ENCODE results near the gene STXBP3.
A peak's percentile ranks its signal among the peaks of the same experiment; 100 is the strongest.

Gene STXBP3

GRCh38 chr1:108704496-108704895 lies 42.0 kb upstream of the STXBP3 start:
- Histone ChIP-seq H3K79me2 (ENCODE audit: control insufficient read depth, insufficient read depth, low read length) (no peaks in the 10 kb centered on the region), H2BK15ac (replicated peaks; ENCODE audit: low read depth) (no peak overlapping the region), H2AK5ac (ENCODE audit: low read length) (no peak overlapping the region), H3K27me3 (ENCODE audit: insufficient read depth, low read length, poor library complexity) (no peaks in the 10 kb centered on the region), H3K4me2 (ENCODE audit: low read length) (no peak overlapping the region), H3K27ac (ENCODE audit: low read depth, low read length) (no peak overlapping the region), H4K8ac (ENCODE audit: low read depth, low read length) (no peak overlapping the region), H3K4me3 (ENCODE audit: low read length) (no peak overlapping the region), H4K5ac (ENCODE audit: low read length) (no peak overlapping the region), H3K56ac (ENCODE audit: low read length) (no peak overlapping the region), H3K79me1 (ENCODE audit: low read length) (no peaks in the 10 kb centered on the region), H3K9ac (ENCODE audit: low read length) (no peak overlapping the region), H3K18ac (ENCODE audit: low read length) (no peak overlapping the region), H3K4me1 (ENCODE audit: control insufficient read depth, low read depth, low read length) (no peaks in the 10 kb centered on the region), H3K36me3 (ENCODE audit: control insufficient read depth, insufficient read depth, low read length) (peaks cover 5% of the 10 kb centered on the region), H2BK120ac (ENCODE audit: low read depth, low read length) (no peak overlapping the region), H3K4ac (ENCODE audit: low read depth, low read length) (no peak overlapping the region), H3K23ac (ENCODE audit: low read length) (no peak overlapping the region), H2BK5ac (ENCODE audit: low read length) (no peak overlapping the region)
- no CpG with 5 or more reads among the region's 2 CpGs for WGBS (ENCODE audit: extremely low coverage, insufficient coverage, low lambda C conversion rate)
- DNase-seq = no peak

GRCh38 chr1:108706643-108707042 lies 39.8 kb upstream of the STXBP3 start:
- Histone ChIP-seq H4K5ac (ENCODE audit: low read length) (no peak overlapping the region), H2BK15ac (replicated peaks; ENCODE audit: low read depth) (no peak overlapping the region), H3K4me1 (ENCODE audit: control insufficient read depth, low read depth, low read length) (no peaks in the 10 kb centered on the region), H3K4me2 (ENCODE audit: low read length) (no peak overlapping the region), H3K4me3 (ENCODE audit: low read length) (no peak overlapping the region), H2BK120ac (ENCODE audit: low read depth, low read length) (no peak overlapping the region), H3K18ac (ENCODE audit: low read length) (no peak overlapping the region), H2AK5ac (ENCODE audit: low read length) (no peak overlapping the region), H3K36me3 (ENCODE audit: control insufficient read depth, insufficient read depth, low read length) (no peaks in the 10 kb centered on the region), H4K8ac (ENCODE audit: low read depth, low read length) (no peak overlapping the region), H3K79me1 (ENCODE audit: low read length) (no peaks in the 10 kb centered on the region), H3K23ac (ENCODE audit: low read length) (no peak overlapping the region), H3K4ac (ENCODE audit: low read depth, low read length) (no peak overlapping the region), H3K27me3 (ENCODE audit: insufficient read depth, low read length, poor library complexity) (no peaks in the 10 kb centered on the region), H3K27ac (ENCODE audit: low read depth, low read length) (no peak overlapping the region), H2BK5ac (ENCODE audit: low read length) (no peak overlapping the region), H3K9ac (ENCODE audit: low read length) (no peak overlapping the region), H3K79me2 (ENCODE audit: control insufficient read depth, insufficient read depth, low read length) (no peaks in the 10 kb centered on the region), H3K56ac (ENCODE audit: low read length) (no peak overlapping the region)
- DNase-seq = no peak
- WGBS (ENCODE audit: extremely low coverage, insufficient coverage, low lambda C conversion rate) = no CpG with 5 or more reads among the region's 3 CpGs

GRCh38 chr1:108708691-108709660 lies 37.5 kb upstream of the STXBP3 start:
- no peak overlapping the region for H3K18ac ChIP-seq (ENCODE audit: low read length)
- no CpG with 5 or more reads among the region's 7 CpGs for WGBS (ENCODE audit: extremely low coverage, insufficient coverage, low lambda C conversion rate)
- no peaks in the 10 kb centered on the region for H3K36me3 ChIP-seq (ENCODE audit: control insufficient read depth, insufficient read depth, low read length)
- no peak overlapping the region for H4K5ac ChIP-seq (ENCODE audit: low read length)
- peak; percentile 71 for DNase-seq
- no peak overlapping the region for H3K27ac ChIP-seq (ENCODE audit: low read depth, low read length)
- H3K79me1 ChIP-seq (ENCODE audit: low read length) = no peaks in the 10 kb centered on the region
- no peak overlapping the region for H3K4me3 ChIP-seq (ENCODE audit: low read length)
- no peak overlapping the region for H3K4ac ChIP-seq (ENCODE audit: low read depth, low read length)
- no peak overlapping the region for H3K23ac ChIP-seq (ENCODE audit: low read length)
- no peak overlapping the region for H3K9ac ChIP-seq (ENCODE audit: low read length)
- no peak overlapping the region for H2BK5ac ChIP-seq (ENCODE audit: low read length)
- no peaks in the 10 kb centered on the region for H3K27me3 ChIP-seq (ENCODE audit: insufficient read depth, low read length, poor library complexity)
- H3K56ac ChIP-seq (ENCODE audit: low read length) = no peak overlapping the region
- no peak overlapping the region for H2BK120ac ChIP-seq (ENCODE audit: low read depth, low read length)
- H2BK15ac ChIP-seq (replicated peaks; ENCODE audit: low read depth) = no peak overlapping the region
- H4K8ac ChIP-seq (ENCODE audit: low read depth, low read length) = no peak overlapping the region
- no peak overlapping the region for H2AK5ac ChIP-seq (ENCODE audit: low read length)
- H3K4me2 ChIP-seq (ENCODE audit: low read length) = no peak overlapping the region
- H3K4me1 ChIP-seq (ENCODE audit: control insufficient read depth, low read depth, low read length) = no peaks in the 10 kb centered on the region
- H3K79me2 ChIP-seq (ENCODE audit: control insufficient read depth, insufficient read depth, low read length) = no peaks in the 10 kb centered on the region

GRCh38 chr1:108712606-108713150 lies 33.8 kb upstream of the STXBP3 start, which contains the start of gene FNDC7:
Gene FNDC7 (plus strand): TSS chr1:108712908. CDS start chr1:108712934, 26 bp downstream.
- Histone ChIP-seq H3K27me3 (ENCODE audit: insufficient read depth, low read length, poor library complexity) (no peaks in the 10 kb centered on the region), H3K18ac (ENCODE audit: low read length) (no peak within 1 kb of the TSS), H3K79me1 (ENCODE audit: low read length) (no peaks in the 10 kb centered on the region), H2BK120ac (ENCODE audit: low read depth, low read length) (no peak within 1 kb of the TSS), H3K4ac (ENCODE audit: low read depth, low read length) (no peak within 1 kb of the TSS), H3K9ac (ENCODE audit: low read length) (no peak within 1 kb of the TSS), H2AK5ac (ENCODE audit: low read length) (no peak within 1 kb of the TSS), H4K5ac (ENCODE audit: low read length) (no peak within 1 kb of the TSS), H2BK5ac (ENCODE audit: low read length) (no peak within 1 kb of the TSS), H3K23ac (ENCODE audit: low read length) (no peak within 1 kb of the TSS), H2BK15ac (replicated peaks; ENCODE audit: low read depth) (no peak within 1 kb of the TSS), H3K4me2 (ENCODE audit: low read length) (no peak within 1 kb of the TSS), H3K4me1 (ENCODE audit: control insufficient read depth, low read depth, low read length) (no peaks in the 10 kb centered on the region), H3K36me3 (ENCODE audit: control insufficient read depth, insufficient read depth, low read length) (no peaks in the 10 kb centered on the region), H3K79me2 (ENCODE audit: control insufficient read depth, insufficient read depth, low read length) (no peaks in the 10 kb centered on the region), H3K4me3 (ENCODE audit: low read length) (no peak within 1 kb of the TSS), H4K8ac (ENCODE audit: low read depth, low read length) (no peak within 1 kb of the TSS), H3K27ac (ENCODE audit: low read depth, low read length) (no peak within 1 kb of the TSS), H3K56ac (ENCODE audit: low read length) (no peak within 1 kb of the TSS)
- DNase-seq = peak; percentile 82
- 100% methylated on average over 2 of the region's 9 CpGs for WGBS (ENCODE audit: extremely low coverage, insufficient coverage, low lambda C conversion rate)

- Histone ChIP-seq H3K4me2 (ENCODE audit: low read length) (no peak overlapping the region), H2BK15ac (replicated peaks; ENCODE audit: low read depth) (no peak overlapping the region), H2BK120ac (ENCODE audit: low read depth, low read length) (no peak overlapping the region), H3K27ac (ENCODE audit: low read depth, low read length) (no peak overlapping the region), H2AK5ac (ENCODE audit: low read length) (no peak overlapping the region), H4K8ac (ENCODE audit: low read depth, low read length) (no peak overlapping the region), H3K36me3 (ENCODE audit: control insufficient read depth, insufficient read depth, low read length) (no peaks in the 10 kb centered on the region), H2BK5ac (ENCODE audit: low read length) (no peak overlapping the region), H3K56ac (ENCODE audit: low read length) (no peak overlapping the region), H3K79me2 (ENCODE audit: control insufficient read depth, insufficient read depth, low read length) (no peaks in the 10 kb centered on the region), H3K4me3 (ENCODE audit: low read length) (no peak overlapping the region), H3K23ac (ENCODE audit: low read length) (no peak overlapping the region), H3K4ac (ENCODE audit: low read depth, low read length) (no peak overlapping the region), H3K18ac (ENCODE audit: low read length) (no peak overlapping the region), H4K5ac (ENCODE audit: low read length) (no peak overlapping the region), H3K27me3 (ENCODE audit: insufficient read depth, low read length, poor library complexity) (no peaks in the 10 kb centered on the region), H3K9ac (ENCODE audit: low read length) (no peak overlapping the region), H3K4me1 (ENCODE audit: control insufficient read depth, low read depth, low read length) (no peaks in the 10 kb centered on the region), H3K79me1 (ENCODE audit: low read length) (no peaks in the 10 kb centered on the region)
- no CpG with 5 or more reads among the region's 5 CpGs for WGBS (ENCODE audit: extremely low coverage, insufficient coverage, low lambda C conversion rate)
- DNase-seq = no peak
These were observed 30.5 kb upstream of the STXBP3 start for GRCh38 chr1:108715932-108716331.
